Astrocyte (in vitro differentiated cells and primary cell): ENCODE results near the gene UBP1.

Experiments
- CTCF ChIP-seq: IDR thresholded peaks from 2 replicates; pipeline ENCODE4 v1.5.1; 2011; ENCODE audit warnings: low read depth, mild to moderate bottlenecking, inconsistent platforms, low read length, moderate library complexity; ENCODE audit not compliant: insufficient read depth
- EZH2 ChIP-seq: IDR thresholded peaks from 2 replicates; pipeline ENCODE4 v1.6.1; 2012; ENCODE audit warnings: mild to moderate bottlenecking, low read length, inconsistent platforms; ENCODE audit not compliant: insufficient read depth

GRCh38 chr3:33488683-33489082, 48.5 kb upstream of the UBP1 start:
- no peak for TF ChIP-seq CTCF
- no peak for TF ChIP-seq EZH2
